GM13976 (cell line): Measurements from ENCODE around the gene LRRTM4.

Experiments
- DNase-seq: peaks from one replicate; pipeline ENCODE4 v3.0.0; 2012; ENCODE audit warnings: low spot score
- in situ Hi-C: fragments of 300-500 bp; cut with MboI; formaldehyde crosslinking; loops from one replicate; pipeline ENCODE4 v1.12.0; 2022; ENCODE audit warnings: low sequenced_read_pairs, mixed read lengths, inconsistent platforms; ENCODE audit not compliant: unreplicated experiment
- TF ChIP-seq, protein P1 (sequence below): IDR thresholded peaks from 2 replicates; pipeline ENCODE4 v1.5.1; 2012; ENCODE audit warnings: borderline replicate concordance, mild to moderate bottlenecking; ENCODE audit not compliant: insufficient read depth; ENCODE audit errors: extremely low read depth, missing control alignments, control extremely low read depth

The LRRTM4 gene

DNA sequence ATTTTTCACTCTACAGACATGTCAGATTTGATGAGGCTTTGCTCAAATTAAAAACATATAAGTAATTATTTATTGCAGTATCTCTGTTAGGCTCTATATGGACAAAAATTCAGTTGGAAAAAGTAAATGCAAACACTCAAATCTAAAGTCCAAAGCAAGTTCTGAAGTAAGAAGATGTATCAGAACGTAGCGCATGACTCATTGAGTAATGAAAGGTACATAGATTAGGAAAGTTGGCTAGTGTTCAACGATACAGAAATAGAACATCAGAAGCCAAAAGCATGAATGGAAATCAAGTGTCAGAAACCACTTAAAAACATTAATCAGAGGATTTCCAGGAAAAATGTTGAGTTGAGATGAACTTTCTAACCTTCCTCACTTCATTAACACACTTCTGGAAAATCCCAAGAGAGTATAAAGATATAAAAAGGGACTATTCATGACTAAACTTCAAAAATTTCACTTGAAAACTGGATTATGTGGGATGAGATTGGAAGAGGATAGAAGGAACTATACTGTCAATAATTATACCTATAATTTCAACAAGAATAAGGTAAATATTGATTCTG lies 494.1 kb downstream of the LRRTM4 start:
- TF ChIP-seq, protein P1, sequence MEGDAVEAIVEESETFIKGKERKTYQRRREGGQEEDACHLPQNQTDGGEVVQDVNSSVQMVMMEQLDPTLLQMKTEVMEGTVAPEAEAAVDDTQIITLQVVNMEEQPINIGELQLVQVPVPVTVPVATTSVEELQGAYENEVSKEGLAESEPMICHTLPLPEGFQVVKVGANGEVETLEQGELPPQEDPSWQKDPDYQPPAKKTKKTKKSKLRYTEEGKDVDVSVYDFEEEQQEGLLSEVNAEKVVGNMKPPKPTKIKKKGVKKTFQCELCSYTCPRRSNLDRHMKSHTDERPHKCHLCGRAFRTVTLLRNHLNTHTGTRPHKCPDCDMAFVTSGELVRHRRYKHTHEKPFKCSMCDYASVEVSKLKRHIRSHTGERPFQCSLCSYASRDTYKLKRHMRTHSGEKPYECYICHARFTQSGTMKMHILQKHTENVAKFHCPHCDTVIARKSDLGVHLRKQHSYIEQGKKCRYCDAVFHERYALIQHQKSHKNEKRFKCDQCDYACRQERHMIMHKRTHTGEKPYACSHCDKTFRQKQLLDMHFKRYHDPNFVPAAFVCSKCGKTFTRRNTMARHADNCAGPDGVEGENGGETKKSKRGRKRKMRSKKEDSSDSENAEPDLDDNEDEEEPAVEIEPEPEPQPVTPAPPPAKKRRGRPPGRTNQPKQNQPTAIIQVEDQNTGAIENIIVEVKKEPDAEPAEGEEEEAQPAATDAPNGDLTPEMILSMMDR, result no peak
- DNase-seq, result no peak
- in situ Hi-C loops, result no loop called here

DNA sequence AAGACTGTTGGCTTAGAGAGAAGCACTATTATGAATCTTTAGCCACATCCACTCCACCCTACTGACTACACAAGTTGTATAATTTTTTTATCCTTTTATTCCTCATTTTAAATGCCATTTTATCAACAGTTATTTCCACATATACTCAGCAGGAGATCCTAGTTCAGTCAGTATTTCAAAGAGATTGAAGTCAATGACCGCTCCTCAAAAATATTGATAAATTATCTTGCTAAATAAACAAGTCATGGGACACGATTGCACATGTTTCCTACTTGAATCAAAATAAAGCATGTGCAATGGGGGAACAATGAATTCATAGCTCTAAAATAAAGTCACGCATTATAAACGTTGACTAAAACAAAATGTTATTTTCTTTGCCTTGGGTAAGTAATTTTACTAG lies 496.5 kb downstream of the LRRTM4 start:
- in situ Hi-C loops, result no loop called here
- no peak for DNase-seq
- TF ChIP-seq, protein P1, result no peak

DNA sequence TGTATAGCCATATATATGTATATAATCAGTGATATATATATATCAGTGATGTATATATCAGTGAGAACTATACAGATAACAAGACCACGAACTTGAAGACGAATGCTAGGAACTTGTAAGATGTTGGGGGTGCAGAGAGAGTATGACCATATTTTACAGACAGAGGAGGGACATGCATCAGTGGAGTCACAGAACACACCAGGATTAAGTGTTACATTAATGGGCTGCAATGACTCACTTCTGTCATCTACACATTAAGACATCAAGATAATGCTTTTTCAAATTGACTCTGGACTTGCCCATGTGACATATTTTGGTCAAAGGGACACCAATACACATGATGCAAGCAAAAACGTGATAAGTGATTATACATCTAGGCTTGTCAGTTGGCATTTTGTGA lies 501.0 kb downstream of the LRRTM4 start:
- in situ Hi-C loops, result no loop called here
- DNase-seq, result no peak
- TF ChIP-seq, protein P1, result no peak

DNA sequence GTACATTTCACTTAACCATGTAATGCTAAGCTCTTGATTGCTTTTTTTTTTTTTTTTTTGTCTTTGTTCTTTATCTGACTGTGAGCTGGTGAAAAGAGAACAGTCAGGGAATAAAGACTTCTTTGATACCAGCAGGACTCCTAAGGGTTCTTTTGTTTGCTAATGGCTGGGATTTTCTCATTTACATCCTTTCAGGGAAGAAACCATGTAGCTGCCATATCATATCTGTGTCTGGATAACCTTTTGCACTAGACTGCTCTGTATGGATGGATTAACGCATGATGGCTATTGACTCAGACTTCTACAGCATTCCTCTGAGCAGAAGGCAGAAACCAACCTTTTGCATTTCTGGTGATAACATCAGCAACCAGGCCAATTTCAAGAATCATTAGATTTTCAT lies 504.0 kb downstream of the LRRTM4 start:
- in situ Hi-C loops, result no loop called here
- no peak for DNase-seq

DNA sequence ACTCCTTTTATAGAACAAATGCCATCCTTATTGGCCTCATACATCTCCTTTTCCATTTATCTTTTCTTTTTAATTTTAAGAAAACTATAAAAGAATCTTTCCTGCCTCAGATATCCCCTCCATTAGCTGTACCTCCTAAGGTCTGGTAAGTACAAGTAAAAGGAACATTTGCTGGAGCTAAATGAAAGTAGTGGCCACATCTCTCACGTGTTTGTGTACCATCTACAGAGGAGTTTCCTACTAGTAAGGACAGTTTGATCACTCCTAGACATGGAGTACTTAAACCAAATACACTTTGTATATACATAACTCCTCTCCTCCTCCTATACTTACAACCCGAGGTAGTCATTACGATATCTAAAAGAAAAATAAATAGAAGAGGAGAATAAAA lies 504.8 kb downstream of the LRRTM4 start:
- TF ChIP-seq, protein P1, result no peak

More for the DNA sequence above, 504.0 kb downstream of the LRRTM4 start:
- TF ChIP-seq, protein P1, result no peak

DNA sequence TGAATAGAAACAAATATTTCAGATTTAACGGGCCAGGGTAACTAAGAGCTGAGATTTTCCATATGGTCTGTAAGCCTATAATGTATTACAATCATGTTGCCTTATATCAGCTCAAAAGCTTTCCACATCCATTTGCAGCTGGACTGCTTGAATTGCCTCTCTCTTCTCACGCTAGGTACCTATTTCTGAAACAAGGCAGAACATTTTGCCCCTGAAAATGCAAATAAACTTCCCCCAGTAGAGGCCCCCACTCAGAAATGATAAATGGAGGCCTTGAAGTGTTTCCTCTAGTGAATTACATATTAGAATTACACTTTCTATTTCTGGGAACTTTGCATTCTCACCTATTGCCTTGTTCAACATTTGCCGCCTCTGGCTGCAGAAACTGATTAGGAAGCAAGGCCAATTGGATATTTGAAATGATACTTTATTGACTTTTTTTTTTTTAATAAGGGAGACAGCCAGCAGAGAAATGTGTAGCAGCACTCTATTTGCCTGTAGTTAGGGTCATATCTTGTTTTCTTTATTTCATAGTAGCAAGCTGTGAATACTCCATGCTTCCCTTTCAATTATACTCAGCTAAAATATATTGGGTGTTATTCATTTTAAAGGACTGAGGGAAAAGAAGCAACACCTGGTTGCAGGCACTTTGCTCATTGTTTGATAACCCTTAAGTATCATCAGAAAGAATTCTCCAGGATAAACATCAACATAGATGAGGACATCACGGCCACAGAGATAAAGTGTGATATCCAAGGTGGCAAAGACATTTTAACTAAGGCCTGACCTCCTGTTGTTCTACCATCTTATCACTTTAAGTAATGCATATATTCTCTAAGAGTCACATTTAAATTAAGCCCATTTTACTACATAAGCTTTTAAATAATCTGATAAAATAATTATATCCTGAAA lies 505.5 kb downstream of the LRRTM4 start:
- TF ChIP-seq, protein P1, result no peak
- in situ Hi-C loops, result no loop called here
- DNase-seq, result no peak

More for the DNA sequence above, 504.8 kb downstream of the LRRTM4 start:
- in situ Hi-C loops, result no loop called here
- DNase-seq, result no peak
